ENCODE results near the gene MBD3.
"Not testable (repeated sequence)": the region's sequence is repeated elsewhere in the genome, so short reads cannot be mapped to it uniquely, and the experiment has no call there.

MBD3 gene

GRCh38 chr19:1538978-1539377 lies 53.7 kb downstream of the MBD3 start:
- no peak for DNase-seq (ENCODE audit: low read depth)

GRCh38 chr19:1535699-1536098 lies 57.0 kb downstream of the MBD3 start:
- not testable (repeated sequence) for DNase-seq (ENCODE audit: low read depth)

GRCh38 chr19:1534972-1535371 lies 57.7 kb downstream of the MBD3 start:
- DNase-seq (ENCODE audit: low read depth) = no peak

DNA sequence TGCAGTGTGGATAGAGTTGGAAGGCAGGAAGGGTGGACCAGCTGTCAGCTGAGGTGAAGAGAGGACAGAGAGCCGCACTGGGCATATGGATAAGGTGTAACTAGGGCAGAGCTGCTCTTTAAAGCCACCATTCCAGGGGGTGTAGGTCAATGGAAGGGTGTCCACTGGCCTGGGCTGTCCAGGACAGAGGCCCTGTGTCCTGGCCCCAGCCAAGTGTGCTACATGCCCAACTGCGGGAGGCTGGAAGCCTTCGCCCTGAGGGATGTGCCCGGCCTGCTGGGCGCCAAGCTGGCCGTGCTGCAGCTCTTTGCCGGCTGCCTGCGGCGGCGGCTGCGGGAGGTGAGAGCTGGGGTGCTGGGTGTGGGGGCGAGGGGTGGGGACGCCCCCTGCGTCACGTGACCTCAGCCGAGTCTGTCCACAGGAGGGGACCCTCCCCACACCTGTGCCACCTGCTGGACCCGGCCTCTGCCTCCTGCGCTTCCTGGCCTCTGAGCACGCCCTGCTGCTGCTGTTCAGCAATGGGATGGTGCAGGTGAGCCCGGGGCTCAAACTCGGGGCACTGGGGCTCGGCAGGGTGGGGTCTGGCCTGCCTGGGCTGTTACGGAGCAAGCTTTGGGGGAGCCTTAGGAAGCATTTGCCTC lies 59.0 kb downstream of the MBD3 start:
- DNase-seq (ENCODE audit: low read depth) = no peak

- no peak for DNase-seq (ENCODE audit: low read depth)
Observed at GRCh38 chr19:1532003-1532402, 60.7 kb downstream of the MBD3 start.

DNA sequence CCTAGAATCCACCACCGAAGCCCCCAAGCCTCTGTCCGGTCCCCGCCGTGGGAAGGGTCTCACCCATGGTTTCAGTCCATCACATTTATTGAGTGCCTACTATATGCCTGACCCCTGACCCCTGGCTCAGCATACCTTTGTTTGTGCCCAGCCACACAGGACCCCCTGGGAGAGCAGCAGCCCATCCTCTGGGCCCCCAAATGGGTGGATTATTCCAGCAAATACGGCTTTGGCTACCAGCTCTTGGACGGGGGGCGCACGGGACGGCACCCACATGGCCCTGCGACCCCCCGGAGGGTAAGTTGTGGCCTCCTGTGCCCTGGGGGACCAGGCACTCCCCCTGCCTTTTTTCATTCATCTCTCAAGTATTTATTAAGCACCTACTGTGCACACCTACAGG lies 61.1 kb downstream of the MBD3 start:
- no peak for DNase-seq (ENCODE audit: low read depth)

- DNase-seq (ENCODE audit: low read depth) = not testable (repeated sequence)
Observed at GRCh38 chr19:1530856-1531255, 61.8 kb downstream of the MBD3 start.

DNA sequence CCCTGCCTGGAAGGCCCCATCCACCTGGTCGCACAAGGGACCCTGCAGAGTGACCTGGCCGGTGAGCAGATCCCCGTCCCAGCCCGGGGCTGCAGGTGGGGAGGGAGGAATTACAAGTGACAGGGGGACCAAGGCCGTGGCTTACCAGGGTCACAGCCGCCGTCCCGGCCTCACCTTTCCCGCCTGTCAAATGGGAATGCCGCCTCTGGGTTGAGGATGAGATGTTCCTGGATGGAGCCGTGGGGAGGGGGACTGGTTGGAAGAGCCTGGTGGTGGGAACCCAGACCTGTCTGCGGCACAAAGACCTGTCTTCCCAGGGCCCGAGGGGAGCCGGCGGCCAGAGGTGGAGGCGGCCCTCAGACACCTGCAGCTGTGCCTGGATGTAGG lies 63.2 kb downstream of the MBD3 start:
- no peak for DNase-seq (ENCODE audit: low read depth)

DNA sequence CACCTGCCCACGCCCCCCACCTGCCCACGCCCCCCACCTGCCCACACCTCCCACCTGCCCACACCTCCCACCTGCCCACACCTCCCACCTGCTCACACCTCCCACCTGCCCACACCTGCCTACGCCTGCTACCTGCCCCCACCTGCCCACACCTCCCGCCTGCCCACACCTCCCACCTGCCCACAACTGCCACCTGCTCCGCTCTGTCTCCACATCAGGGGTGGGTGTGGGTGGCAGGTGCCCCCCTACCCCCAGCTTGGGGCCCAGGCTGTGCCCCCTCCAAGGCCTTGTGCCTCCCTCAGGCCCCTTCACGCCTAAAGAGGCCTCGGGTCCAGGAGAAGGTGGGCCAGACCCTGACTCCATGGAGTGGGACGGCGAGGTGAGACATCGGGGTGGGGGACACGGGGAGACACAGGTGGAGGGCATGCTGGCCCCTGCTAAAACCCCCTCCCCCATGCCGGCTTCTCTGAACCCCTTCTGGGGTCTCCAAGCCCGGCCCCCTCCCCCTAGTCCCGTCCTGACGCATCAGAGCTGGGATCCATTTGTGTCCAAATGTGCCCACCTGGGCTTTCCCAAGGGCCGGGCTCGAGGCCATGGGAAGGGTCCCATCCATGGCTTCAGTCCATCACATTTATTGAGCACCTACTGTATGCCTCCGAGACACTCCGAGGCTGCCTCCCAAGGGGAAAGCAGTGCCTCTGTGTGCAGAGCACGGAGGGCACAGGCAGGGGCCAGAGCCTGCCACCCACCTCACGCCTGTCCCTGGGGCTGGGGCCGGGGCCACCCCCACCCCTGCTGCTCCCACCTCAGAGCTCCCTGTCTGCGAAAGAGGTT lies 63.9 kb downstream of the MBD3 start:
- no peak for DNase-seq (ENCODE audit: low read depth)

DNA sequence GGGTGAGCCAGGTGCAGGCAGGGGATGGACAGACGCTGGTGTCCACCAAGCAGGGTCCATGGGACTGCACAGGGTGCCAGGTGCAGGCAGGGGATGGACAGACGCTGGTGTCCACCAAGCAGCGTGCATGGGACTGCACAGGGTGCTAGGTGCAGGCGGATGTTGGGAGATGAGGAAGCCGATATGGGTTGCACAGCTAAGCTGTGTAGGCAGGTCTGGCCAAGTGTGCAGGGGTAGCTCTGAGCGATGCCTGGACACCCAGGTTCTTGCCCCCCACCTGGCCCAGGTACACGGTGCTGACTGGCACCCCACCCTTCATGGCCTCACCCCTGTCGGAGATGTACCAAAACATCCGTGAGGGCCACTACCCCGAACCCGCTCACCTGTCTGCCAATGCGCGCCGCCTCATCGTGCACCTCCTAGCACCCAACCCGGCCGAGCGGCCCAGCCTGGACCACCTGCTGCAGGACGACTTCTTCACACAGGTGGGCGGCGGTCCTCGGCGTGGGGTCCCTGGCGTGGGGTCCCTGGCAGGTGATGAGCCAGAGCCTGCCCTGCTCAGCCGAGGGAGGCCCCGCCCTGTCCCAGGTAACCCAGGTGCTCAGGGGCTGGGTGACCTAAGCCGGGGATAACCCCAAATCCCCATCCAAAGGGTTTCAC lies 64.9 kb downstream of the MBD3 start:
- DNase-seq (ENCODE audit: low read depth) = no peak

- no peak for DNase-seq (ENCODE audit: low read depth)
Observed at GRCh38 chr19:1526979-1527649, 65.6 kb downstream of the MBD3 start.

DNA sequence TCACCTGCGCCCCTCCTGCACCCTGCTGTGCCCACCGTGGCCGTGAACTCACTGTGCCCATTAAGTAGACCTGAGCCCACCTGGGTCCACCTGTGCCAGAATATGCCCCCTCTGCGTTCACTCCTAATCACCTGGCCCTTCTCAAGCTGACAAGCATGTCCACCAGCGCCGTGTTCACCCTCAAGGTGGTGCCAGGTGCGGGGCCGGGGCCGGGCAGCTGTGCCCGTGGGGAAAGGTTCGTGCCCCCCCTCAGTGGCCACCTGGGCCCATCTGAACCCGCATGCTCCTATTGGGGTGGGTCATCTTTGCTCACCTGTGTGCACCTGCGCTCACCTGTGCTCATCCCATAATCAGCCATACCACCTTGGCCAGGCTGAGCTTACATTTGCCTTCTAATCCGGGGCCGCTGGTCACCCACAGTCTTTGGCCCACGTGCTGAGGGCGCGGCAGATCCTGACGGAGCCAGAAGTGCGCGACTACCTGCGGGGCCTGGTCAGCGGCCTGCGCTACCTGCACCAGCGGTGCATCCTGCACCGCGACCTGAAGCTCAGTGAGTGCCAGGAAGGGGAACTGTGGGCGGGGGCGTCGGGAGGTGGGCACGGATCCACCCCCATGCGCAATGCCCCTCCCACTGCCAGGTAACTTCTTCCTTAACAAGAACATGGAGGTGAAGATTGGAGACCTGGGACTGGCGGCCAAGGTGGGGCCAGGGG lies 66.4 kb downstream of the MBD3 start:
- DNase-seq (ENCODE audit: low read depth) = no peak

- no peak for DNase-seq (ENCODE audit: low read depth)
Observed at GRCh38 chr19:1525343-1525742, 67.3 kb downstream of the MBD3 start.

DNA sequence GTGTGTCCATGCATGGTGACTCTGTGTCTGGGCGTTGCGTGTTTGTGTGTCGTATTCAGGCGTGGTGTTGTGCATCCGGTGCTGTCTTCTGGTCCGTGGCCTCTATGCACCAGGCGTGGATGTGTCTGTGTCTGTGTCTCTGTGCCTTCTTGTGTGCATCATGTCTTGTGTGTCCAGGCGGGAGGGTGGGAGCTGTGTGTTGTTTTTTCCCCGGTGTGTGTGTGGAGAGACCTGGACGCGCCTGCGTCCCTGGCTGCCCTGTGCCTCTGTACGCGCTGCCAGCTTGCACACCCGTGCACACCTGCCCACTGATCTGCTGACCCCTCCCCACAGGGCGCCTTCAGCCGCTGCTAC lies 67.7 kb downstream of the MBD3 start:
- DNase-seq (ENCODE audit: low read depth) = no peak

DNA sequence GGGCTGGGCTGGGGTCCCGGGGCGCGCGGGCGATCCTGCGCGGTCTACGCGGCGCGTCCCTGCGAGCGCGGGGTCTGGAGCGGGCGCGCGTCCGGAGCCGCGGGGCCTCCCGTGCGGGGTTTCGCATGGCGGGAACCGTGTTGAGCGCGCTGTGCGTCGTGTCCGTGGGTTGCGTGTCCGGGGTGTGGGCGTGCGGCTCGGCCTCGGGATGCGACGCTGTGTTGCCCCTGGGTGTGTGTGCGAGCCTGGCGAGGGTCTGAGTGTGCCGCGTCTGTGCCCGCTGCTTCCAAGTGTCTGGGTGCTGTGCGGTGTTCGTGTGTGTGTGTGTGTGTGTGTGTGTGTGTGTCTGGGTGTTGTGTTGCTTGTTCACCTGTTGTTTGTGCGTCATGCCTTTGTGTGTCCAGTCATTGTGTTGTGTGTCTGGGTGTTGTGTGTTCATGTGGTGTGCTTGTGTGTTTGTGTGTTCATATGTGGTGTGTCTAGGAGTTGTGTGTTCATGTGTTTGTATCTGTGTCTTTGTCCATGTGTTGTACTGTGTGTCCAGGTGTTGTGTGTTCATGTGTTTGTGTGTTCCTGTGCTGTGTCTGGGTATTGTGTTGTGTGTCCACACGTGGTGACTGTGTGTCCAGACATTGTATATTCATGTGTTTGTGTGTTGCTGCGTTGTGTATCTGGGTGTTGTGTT lies 68.2 kb downstream of the MBD3 start:
- no peak for DNase-seq (ENCODE audit: low read depth)
